GM19324 (cell line): ENCODE data around the gene SRGAP3.
"Not testable (repeated sequence)": the region's sequence is repeated elsewhere in the genome, so short reads cannot be mapped to it uniquely, and the experiment has no call there.

Experiments
- ATAC-seq: cut with Tn5 transposase; IDR thresholded peaks from one replicate; pipeline ENCODE4 v1.9.1; 2021; ENCODE audit warnings: mild to moderate bottlenecking, moderate library complexity; ENCODE audit not compliant: unreplicated experiment, low FRiP score

The SRGAP3 gene

DNA sequence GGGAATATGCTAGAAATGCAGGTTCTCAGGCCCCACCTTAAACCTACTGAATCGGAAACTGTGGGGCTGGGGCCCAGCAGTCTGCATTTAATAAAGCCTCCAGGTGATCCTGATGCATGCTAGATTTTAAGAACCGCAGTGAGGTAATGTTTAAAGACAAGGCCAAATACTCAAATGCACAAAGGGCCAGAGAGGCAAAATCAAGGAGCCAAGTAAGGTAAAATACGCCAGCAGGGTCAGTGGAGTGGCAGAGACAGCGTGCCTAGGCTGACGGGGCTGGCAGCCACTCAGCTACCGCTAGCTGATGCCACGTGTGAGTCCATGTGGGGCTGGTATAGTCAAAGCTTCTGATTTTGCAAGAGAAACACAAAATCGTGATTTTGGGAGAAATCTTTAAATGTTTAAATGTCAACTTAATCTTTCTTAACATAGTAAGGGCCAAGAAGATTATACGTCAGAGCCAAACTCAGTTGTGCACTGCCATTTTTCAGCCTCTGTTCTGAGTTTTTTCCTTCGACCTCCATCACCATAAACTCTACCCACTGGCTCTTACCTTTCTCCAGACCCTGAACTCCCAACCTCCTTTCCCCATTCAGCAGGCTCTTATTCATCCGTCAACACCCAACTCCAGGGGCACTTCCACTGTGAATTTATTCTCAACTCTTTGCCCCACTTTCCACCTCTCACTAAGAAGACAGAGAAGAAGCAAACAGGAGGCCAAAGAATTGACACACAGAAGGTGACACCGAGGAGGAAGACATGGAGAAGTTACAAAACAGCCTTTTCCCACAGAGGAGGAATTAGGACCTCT lies 149.5 kb downstream of the SRGAP3 start:
- no peak for ATAC-seq

- no peak for ATAC-seq
These were observed 150.4 kb downstream of the SRGAP3 start for GRCh38 chr3:9098716-9099675.

GRCh38 chr3:9097495-9097894 lies 152.0 kb downstream of the SRGAP3 start:
- ATAC-seq, result no peak

DNA sequence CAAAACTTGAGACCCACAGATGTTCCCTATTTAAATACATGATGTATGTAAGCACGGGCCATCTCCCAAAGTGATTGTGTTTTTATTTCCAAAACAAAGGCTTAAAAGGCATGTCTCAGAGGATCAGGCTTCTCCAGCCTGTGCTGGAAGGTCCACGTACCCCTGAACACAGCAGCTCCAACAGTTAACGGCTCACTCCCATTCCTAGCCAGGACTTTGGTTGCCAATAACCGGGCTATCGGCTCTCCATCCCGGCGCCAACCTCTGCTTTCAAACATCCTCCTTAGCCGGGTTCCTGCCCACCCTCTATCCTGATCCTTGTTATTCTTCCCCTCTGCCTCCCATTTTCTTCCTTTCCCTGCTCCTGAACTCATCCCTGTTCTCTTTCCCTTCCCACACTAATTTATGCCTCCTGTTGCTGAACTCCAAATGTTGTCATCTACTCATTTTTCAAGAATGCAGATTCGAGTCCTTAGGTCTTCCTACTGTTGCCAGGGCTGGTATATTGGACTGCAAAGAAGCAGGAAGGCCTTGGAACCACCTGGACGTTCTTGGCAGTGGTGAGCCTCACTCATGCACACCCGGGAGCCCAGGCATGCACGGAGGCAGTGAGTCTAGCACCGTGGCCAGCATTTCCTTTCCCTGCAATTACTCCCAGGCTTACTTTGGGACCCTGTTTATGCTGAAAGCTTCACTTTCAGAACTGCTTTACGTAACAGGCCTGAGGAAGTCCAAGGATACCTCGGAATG lies 157.8 kb downstream of the SRGAP3 start:
- no peak for ATAC-seq

DNA sequence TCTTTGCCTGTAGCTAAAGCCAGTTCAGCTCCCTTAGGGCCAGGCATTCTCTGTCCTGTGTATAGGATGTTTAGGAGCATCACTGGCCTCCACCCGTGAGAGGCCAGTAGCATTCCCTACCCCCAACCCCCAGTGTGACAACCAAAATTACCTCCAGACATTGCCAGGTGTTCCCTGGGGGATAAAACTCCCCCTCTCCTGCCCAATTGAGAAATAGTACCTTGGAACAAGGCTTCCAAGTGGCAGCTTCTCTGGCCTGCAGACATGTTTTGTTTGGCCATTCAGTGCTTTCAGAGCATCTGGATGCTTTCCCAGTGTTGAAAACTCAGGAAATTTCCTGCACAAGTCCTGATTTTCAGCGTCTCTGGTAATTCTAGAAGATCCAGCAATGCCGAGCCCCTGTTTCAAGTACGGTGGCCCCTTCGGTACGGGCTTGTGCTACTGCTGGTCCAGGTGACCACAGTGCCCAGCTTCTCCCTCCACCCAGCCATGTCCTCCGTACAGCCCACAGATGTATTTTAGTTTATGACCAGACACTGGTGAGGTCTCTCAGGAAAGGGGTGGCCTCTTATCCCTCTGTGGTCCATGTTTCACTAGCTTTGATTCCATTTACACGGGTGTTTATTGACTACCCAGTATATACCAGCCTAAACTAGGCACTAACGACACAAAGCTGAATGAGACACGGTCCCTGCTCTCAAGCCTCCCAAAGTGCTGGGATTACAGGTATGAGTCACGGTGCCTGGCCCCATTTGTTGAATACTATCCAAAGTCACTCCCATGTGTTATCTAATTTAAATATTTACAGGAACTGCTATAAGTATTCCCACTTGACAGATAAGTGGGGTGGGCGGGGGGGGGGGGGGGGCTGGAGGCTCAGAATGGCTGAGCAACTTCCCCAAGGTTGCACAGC lies 160.7 kb downstream of the SRGAP3 start:
- ATAC-seq, result no peak

DNA sequence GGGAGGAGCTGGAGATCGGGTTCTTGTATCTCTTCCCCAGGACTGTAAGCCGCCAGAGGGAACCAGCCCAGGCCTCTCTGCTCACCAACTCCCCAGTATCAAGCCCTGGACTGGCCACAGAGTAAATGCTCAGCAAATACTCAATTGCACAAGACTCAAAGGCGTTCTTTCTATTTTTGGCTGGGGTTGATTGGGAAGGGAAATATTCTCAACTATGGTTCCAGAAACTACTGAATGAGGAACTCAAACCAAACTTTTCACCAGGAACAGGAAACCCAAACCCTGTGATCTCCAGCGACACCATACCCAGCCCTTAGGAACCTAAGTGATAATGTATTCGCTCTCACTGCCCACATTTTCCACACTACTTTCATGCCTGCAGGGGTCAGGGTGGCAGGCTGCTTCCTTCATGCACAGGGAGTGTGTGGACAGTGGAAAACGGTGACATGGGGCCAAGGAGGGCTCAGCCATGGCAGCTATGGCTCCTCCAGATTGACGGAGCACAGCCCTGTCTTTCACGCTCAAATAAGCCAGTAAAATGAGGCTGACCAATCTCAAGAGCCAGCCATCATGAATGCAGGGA lies 161.5 kb downstream of the SRGAP3 start:
- no peak for ATAC-seq

DNA sequence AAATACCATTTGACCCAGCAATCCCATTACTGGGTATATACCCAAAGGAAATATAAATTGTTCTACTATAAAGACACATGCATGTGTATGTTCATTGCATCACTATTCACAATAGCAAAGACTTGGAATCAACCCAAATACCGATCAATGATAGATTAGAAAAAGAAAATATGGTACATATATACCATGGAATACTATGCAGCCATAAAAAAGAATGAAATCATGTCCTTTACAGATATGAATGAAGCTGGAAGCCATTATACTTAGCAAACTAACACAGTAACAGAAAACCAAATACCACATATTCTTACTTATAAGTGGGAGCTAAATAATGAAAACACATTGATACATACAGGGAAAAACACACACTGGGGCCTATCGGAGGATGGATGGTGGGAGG lies 164.0 kb downstream of the SRGAP3 start:
- not testable (repeated sequence) for ATAC-seq

DNA sequence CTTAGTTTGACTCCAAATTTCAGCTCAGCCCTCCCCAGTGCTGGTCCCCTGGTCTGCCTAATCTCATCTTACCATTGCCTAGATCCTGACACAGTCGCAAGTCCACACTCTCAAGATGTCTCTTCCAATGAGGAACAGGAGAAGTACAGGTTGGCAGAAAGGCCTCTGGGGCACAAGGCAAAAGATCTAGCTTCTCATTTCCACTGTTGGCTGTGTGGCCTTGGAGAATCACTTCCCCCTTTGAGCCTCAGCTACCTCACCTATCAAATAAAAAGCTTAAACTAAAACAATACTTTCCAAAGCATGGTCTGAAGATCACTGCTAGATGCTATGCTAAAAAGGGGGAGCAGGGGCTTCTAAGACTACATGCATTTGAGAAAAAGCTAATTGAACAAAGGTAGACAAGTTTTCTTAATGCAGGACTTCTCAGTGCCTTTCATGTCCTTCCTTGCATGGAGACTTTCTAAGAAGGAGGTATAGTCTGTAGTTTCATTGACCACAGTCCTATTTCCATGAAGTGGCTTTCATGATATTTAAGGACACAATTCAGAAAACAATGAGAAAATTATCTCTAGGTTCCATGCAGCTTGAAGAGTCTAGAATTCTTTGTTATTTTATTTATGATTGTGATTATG lies 168.1 kb downstream of the SRGAP3 start:
- ATAC-seq, result no peak

GRCh38 chr3:9080163-9080562 lies 169.3 kb downstream of the SRGAP3 start:
- ATAC-seq, result no peak

DNA sequence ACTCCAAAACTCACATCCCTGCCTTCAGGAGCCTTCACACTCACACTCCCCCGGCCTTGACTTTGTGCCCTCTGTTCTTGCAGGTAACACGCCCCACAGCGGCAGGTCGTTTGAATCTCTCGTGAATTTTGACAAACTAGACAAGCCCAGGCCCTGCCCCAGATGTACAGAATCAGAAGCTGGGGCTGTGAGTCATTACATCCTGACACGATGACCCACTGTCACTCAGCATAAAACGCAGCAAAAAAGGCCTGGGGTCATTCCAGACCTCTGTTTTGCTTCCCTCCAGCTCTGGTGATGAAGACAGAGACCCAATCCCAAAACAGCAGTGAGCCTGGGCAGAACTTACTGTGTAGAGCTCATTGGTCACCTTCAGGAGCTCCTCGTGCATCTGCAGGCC lies 169.8 kb downstream of the SRGAP3 start:
- ATAC-seq, result no peak

GRCh38 chr3:9078561-9079240 lies 170.7 kb downstream of the SRGAP3 start:
- no peak for ATAC-seq

DNA sequence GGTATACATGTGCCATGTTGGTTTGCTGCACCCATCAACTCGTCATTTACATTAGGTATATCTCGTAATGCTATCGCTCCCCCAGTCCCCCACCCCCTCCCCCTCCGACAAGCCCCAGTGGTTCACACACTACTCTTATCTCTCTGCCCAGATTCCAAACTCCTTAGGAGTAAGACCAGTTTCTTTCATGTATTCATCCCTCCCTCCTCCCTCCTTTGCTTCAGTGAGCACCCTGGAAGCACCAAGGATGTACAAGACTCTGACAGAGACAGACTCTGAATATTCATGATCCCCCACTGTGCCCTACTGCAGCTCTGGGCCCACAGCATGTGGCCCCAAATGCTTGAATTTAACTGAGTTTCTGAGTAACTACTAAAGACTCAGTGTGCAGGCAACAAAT lies 172.4 kb downstream of the SRGAP3 start:
- ATAC-seq, result no peak

- ATAC-seq, result no peak
These were observed 173.7 kb downstream of the SRGAP3 start for GRCh38 chr3:9075762-9076161.

DNA sequence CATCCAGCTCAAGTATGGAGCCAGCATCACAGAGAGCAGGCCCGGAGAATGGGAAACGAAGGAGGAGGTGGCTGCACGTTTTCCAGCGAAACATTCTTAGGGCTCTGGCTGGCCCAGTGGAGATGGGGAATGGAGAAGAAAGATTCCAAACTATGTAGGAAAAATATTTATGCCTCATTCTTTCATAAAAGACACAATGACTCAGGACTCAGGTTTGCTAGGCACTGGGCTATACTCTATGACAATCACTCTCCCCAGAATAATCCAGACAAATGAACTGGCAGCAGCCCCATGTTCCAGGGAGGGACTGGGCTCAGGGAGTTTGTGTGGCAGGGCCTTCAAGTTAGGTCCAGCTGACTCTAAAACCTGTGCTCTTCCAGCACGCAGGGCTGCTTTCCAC lies 175.4 kb downstream of the SRGAP3 start:
- ATAC-seq, result no peak

- ATAC-seq, result no peak
These were observed 176.8 kb downstream of the SRGAP3 start for GRCh38 chr3:9072667-9073009.

- no peak for ATAC-seq
These were observed 177.3 kb downstream of the SRGAP3 start for GRCh38 chr3:9071936-9072666.

DNA sequence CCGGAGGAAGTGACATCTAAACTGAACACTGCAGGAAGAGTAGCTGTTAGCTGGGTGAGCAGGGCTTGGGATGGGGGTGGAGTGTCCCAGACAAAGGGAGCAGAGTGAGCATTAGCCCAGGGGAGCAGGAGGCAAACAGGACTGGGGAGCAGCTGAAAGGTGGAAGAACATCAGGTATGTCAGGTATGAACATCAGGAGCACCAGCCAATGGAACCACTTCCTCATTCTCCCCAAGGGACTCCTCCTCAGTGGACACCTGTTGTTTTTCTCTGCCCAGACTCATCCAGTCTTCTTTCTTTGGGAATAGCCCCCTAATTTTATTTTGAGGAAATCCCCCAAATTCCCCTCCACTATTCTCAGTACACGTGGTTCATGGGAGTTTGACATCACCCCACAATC lies 178.5 kb downstream of the SRGAP3 start:
- ATAC-seq, result no peak

DNA sequence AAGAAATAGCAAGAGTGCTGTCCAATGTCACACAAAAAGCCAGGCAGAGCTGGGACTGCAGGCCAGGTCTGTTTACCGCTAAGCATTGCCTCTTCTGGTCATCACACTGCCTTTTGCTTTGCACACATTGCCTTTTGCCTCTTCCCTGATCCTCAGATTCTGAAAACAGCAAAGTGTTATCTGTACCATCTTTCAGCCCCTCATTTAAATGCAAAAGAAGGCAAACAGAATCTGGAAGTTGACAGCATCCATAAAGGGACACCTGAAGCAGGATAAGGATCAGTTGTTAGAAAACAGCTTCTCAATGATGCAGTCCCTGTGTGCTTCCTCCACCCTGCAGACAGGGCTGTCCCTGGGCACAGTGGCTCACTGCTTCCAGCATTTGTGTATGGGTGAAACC lies 179.5 kb downstream of the SRGAP3 start:
- ATAC-seq, result no peak
